CD4-positive, alpha-beta T cell treated with Interleukin-12 subunit alpha and Interleukin-12 subunit beta, for 1 hour (primary cell): Measurements from ENCODE around the gene POLE3.
"Not testable (repeated sequence)": the region's sequence is repeated elsewhere in the genome, so short reads cannot be mapped to it uniquely, and the experiment has no call there.

ENCODE experiments used
- DNase-seq: peaks from one replicate; pipeline ENCODE4 v3.0.0-alpha.2; 2020

The POLE3 gene

GRCh38 chr9:113410207-113410864, at the start of gene POLE3, which contains the start of gene C9orf43:
POLE3 (minus strand) TSS chr9:113410675; CDS start chr9:113410293, 382 bp downstream.
C9orf43 (plus strand) TSS chr9:113410747; CDS start chr9:113413494, 2,747 bp downstream.
- DNase-seq: peak; percentile 94

GRCh38 chr9:113456235-113456634, 45.8 kb upstream of the POLE3 start:
- DNase-seq: no peak

- no peak for DNase-seq
Measured at GRCh38 chr9:113454914-113455761, 44.7 kb upstream of the POLE3 start.

- DNase-seq: no peak
Measured at GRCh38 chr9:113452113-113452605, 41.7 kb upstream of the POLE3 start.

GRCh38 chr9:113449376-113449775, 38.9 kb upstream of the POLE3 start:
- DNase-seq: no peak

- peak; percentile 55 for DNase-seq
Measured at GRCh38 chr9:113446323-113446740, 35.9 kb upstream of the POLE3 start.

GRCh38 chr9:113444736-113445135, 34.3 kb upstream of the POLE3 start:
- no peak for DNase-seq

GRCh38 chr9:113437716-113438115, 27.2 kb upstream of the POLE3 start:
- DNase-seq: not testable (repeated sequence)

- no peak for DNase-seq
Measured at GRCh38 chr9:113436728-113437515, 26.4 kb upstream of the POLE3 start.

- DNase-seq: no peak
Measured at GRCh38 chr9:113431191-113431590, 20.7 kb upstream of the POLE3 start.

- no peak for DNase-seq
Measured at GRCh38 chr9:113428062-113428615, 17.7 kb upstream of the POLE3 start.

GRCh38 chr9:113427629-113428028, 17.2 kb upstream of the POLE3 start:
- DNase-seq: no peak

- DNase-seq: no peak
Measured at GRCh38 chr9:113426701-113427100, 16.2 kb upstream of the POLE3 start.

- no peak for DNase-seq
Measured at GRCh38 chr9:113425072-113425471, 14.6 kb upstream of the POLE3 start.

- no peak for DNase-seq
Measured at GRCh38 chr9:113421726-113422125, 11.3 kb upstream of the POLE3 start.

GRCh38 chr9:113417370-113417769, 6.9 kb upstream of the POLE3 start:
- DNase-seq: no peak

GRCh38 chr9:113416149-113416721, 5.8 kb upstream of the POLE3 start:
- no peak for DNase-seq

GRCh38 chr9:113409883-113410206, 630 bp downstream of the POLE3 start:
- DNase-seq: no peak

- DNase-seq: no peak
Measured at GRCh38 chr9:113409481-113409880, 994 bp downstream of the POLE3 start.

- peak; percentile 72 for DNase-seq
Measured at GRCh38 chr9:113406873-113407511, 3.5 kb downstream of the POLE3 start.

GRCh38 chr9:113406353-113406752, 4.1 kb downstream of the POLE3 start:
- not testable (repeated sequence) for DNase-seq

GRCh38 chr9:113403646-113404045, 6.8 kb downstream of the POLE3 start:
- DNase-seq: no peak
